HG03575 (cell line): ENCODE results near the gene IL22.

Experiments used
- ATAC-seq: cut with Tn5 transposase; IDR thresholded peaks from one replicate; pipeline ENCODE4 v1.9.1; 2021; ENCODE audit not compliant: unreplicated experiment, insufficient number of reproducible peaks, low FRiP score; ENCODE audit errors: extremely low read depth

IL22 gene

GRCh38 chr12:68253504-68253903, at the start of gene IL22:
Gene IL22 (minus strand): TSS chr12:68253604. CDS start chr12:68253448, 156 bp downstream.
- no peak for ATAC-seq

- ATAC-seq = no peak
Measured at GRCh38 chr12:68297929-68298328, 44.5 kb upstream of the IL22 start.

- ATAC-seq = no peak
Measured at GRCh38 chr12:68294251-68294650, 40.8 kb upstream of the IL22 start.

GRCh38 chr12:68293347-68293746, 39.9 kb upstream of the IL22 start:
- no peak for ATAC-seq

GRCh38 chr12:68292151-68292943, 38.9 kb upstream of the IL22 start:
- no peak for ATAC-seq

- no peak for ATAC-seq
Measured at GRCh38 chr12:68291396-68292036, 38.1 kb upstream of the IL22 start.

- ATAC-seq = peak; percentile 72
Measured at GRCh38 chr12:68290126-68290525, 36.7 kb upstream of the IL22 start.

- no peak for ATAC-seq
Measured at GRCh38 chr12:68287106-68287505, 33.7 kb upstream of the IL22 start.

GRCh38 chr12:68286396-68286795, 33.0 kb upstream of the IL22 start:
- ATAC-seq = no peak

GRCh38 chr12:68285541-68285940, 32.1 kb upstream of the IL22 start:
- no peak for ATAC-seq

- ATAC-seq = no peak
Measured at GRCh38 chr12:68281322-68282077, 28.1 kb upstream of the IL22 start.

GRCh38 chr12:68280240-68280639, 26.8 kb upstream of the IL22 start:
- ATAC-seq = no peak

- ATAC-seq = no peak
Measured at GRCh38 chr12:68279227-68280054, 26.0 kb upstream of the IL22 start.

- no peak for ATAC-seq
Measured at GRCh38 chr12:68276402-68276930, 23.1 kb upstream of the IL22 start.

- no peak for ATAC-seq
Measured at GRCh38 chr12:68272732-68273131, 19.3 kb upstream of the IL22 start.

GRCh38 chr12:68271346-68271745, 17.9 kb upstream of the IL22 start:
- no peak for ATAC-seq

- ATAC-seq = no peak
Measured at GRCh38 chr12:68270358-68270757, 17.0 kb upstream of the IL22 start.

GRCh38 chr12:68269779-68270178, 16.4 kb upstream of the IL22 start:
- ATAC-seq = no peak

- ATAC-seq = no peak
Measured at GRCh38 chr12:68268967-68269366, 15.6 kb upstream of the IL22 start.
